ENCODE measurements around the gene ANG.
"Not testable (repeated sequence)": the region's sequence is repeated elsewhere in the genome, so short reads cannot be mapped to it uniquely, and the experiment has no call there.

The ANG gene

GRCh38 chr14:20723488-20723887, 34.9 kb downstream of the ANG start:
- H2AFZ ChIP-seq (ENCODE audit: low read depth, low read length) = no peak overlapping the region
- H3K14ac ChIP-seq (ENCODE audit: low read length in 2 of 2) = no peak overlapping the region

GRCh38 chr14:20726121-20726520, 37.6 kb downstream of the ANG start:
- not testable (repeated sequence) for H2BK12ac ChIP-seq (ENCODE audit: low read length in 2 of 2); H4K8ac ChIP-seq (ENCODE audit: low read length); H3K4me3 ChIP-seq (ENCODE audit: insufficient read depth in 1 of 2, low read depth in 1 of 2, low read length in 2 of 2); H3K9me3 ChIP-seq (ENCODE audit: control insufficient read depth, low read length); H3K36me3 ChIP-seq (ENCODE audit: control insufficient read depth in 1 of 2, insufficient read depth in 2 of 2, low read depth in 1 of 2, low read length in 2 of 2); H2BK120ac ChIP-seq (ENCODE audit: low read depth, low read length); H2BK15ac ChIP-seq (ENCODE audit: low read depth, poor library complexity, severe bottlenecking); H3K4me1 ChIP-seq (ENCODE audit: control insufficient read depth, insufficient read depth, low read depth, low read length); H3K79me1 ChIP-seq (replicated peaks; ENCODE audit: low read length, poor library complexity, severe bottlenecking); H2AK5ac ChIP-seq (ENCODE audit: low read length, severe bottlenecking); H2BK5ac ChIP-seq (ENCODE audit: low read depth, low read length, poor library complexity, severe bottlenecking); H3K9ac ChIP-seq (ENCODE audit: low read length); H3K4me2 ChIP-seq (ENCODE audit: low read length, poor library complexity, severe bottlenecking); H4K91ac ChIP-seq (ENCODE audit: low read length); H3K14ac ChIP-seq (ENCODE audit: low read length in 2 of 2); H2AFZ ChIP-seq (ENCODE audit: low read depth, low read length); H3K27ac ChIP-seq (ENCODE audit: low read length, poor library complexity, severe bottlenecking); H3K23ac ChIP-seq (ENCODE audit: low read length in 2 of 2); H3K18ac ChIP-seq (ENCODE audit: low read depth in 1 of 2, low read length in 2 of 2); DNase-seq; H3K4ac ChIP-seq (ENCODE audit: low read depth in 1 of 2, low read length in 2 of 2)
- H3K27me3 ChIP-seq (ENCODE audit: control insufficient read depth in 1 of 2, insufficient read depth in 1 of 2, low read length in 2 of 2) = peaks cover 3 to 58% of the 10 kb centered on the region in 2 experiments
- 95% methylated on average over 2 of the region's 3 CpGs for WGBS

More at GRCh38 chr14:20723488-20723887, 34.9 kb downstream of the ANG start:
- Histone ChIP-seq H3K18ac (ENCODE audit: low read depth in 1 of 2, low read length in 2 of 2) (no peak overlapping the region), H3K23ac (ENCODE audit: low read length in 2 of 2) (no peak overlapping the region), H3K27me3 (ENCODE audit: control insufficient read depth in 1 of 2, insufficient read depth in 1 of 2, low read length in 2 of 2) (peaks cover 3 to 58% of the 10 kb centered on the region in 2 experiments), H3K27ac (ENCODE audit: low read length, poor library complexity, severe bottlenecking) (no peak overlapping the region), H3K4me1 (ENCODE audit: control insufficient read depth, insufficient read depth, low read depth, low read length) (no peaks in the 10 kb centered on the region), H3K4me2 (ENCODE audit: low read length, poor library complexity, severe bottlenecking) (no peak overlapping the region), H2BK120ac (ENCODE audit: low read depth, low read length) (no peak overlapping the region), H3K9me3 (ENCODE audit: control insufficient read depth, low read length) (no peaks in the 10 kb centered on the region), H3K9ac (ENCODE audit: low read length) (peak overlapping the region; percentile 71), H4K91ac (ENCODE audit: low read length) (no peak overlapping the region), H3K79me1 (replicated peaks; ENCODE audit: low read length, poor library complexity, severe bottlenecking) (no peaks in the 10 kb centered on the region), H3K4me3 (ENCODE audit: insufficient read depth in 1 of 2, low read depth in 1 of 2, low read length in 2 of 2) (peak overlapping the region in 1 of 2 experiments; percentile 76), H4K8ac (ENCODE audit: low read length) (no peak overlapping the region), H2AK5ac (ENCODE audit: low read length, severe bottlenecking) (no peak overlapping the region), H3K36me3 (ENCODE audit: control insufficient read depth in 1 of 2, insufficient read depth in 2 of 2, low read depth in 1 of 2, low read length in 2 of 2) (no peaks in the 10 kb centered on the region), H2BK15ac (ENCODE audit: low read depth, poor library complexity, severe bottlenecking) (no peak overlapping the region), H2BK12ac (ENCODE audit: low read length in 2 of 2) (no peak overlapping the region), H3K4ac (ENCODE audit: low read depth in 1 of 2, low read length in 2 of 2) (no peak overlapping the region), H2BK5ac (ENCODE audit: low read depth, low read length, poor library complexity, severe bottlenecking) (no peak overlapping the region)
- no peak for DNase-seq
- 92% methylated on average over 28 of the region's 28 CpGs for WGBS

GRCh38 chr14:20726531-20726930, 38.0 kb downstream of the ANG start:
- Histone ChIP-seq H3K36me3 (ENCODE audit: control insufficient read depth in 1 of 2, insufficient read depth in 2 of 2, low read depth in 1 of 2, low read length in 2 of 2) (no peaks in the 10 kb centered on the region), H3K4ac (ENCODE audit: low read depth in 1 of 2, low read length in 2 of 2) (no peak overlapping the region), H2BK120ac (ENCODE audit: low read depth, low read length) (no peak overlapping the region), H3K14ac (ENCODE audit: low read length in 2 of 2) (no peak overlapping the region), H4K8ac (ENCODE audit: low read length) (no peak overlapping the region), H3K4me3 (ENCODE audit: insufficient read depth in 1 of 2, low read depth in 1 of 2, low read length in 2 of 2) (no peak overlapping the region), H3K27me3 (ENCODE audit: control insufficient read depth in 1 of 2, insufficient read depth in 1 of 2, low read length in 2 of 2) (peaks cover 3 to 54% of the 10 kb centered on the region in 2 experiments), H3K9me3 (ENCODE audit: control insufficient read depth, low read length) (no peaks in the 10 kb centered on the region), H4K91ac (ENCODE audit: low read length) (no peak overlapping the region), H2AFZ (ENCODE audit: low read depth, low read length) (no peak overlapping the region), H3K4me2 (ENCODE audit: low read length, poor library complexity, severe bottlenecking) (no peak overlapping the region), H3K18ac (ENCODE audit: low read depth in 1 of 2, low read length in 2 of 2) (no peak overlapping the region), H2AK5ac (ENCODE audit: low read length, severe bottlenecking) (no peak overlapping the region), H3K9ac (ENCODE audit: low read length) (no peak overlapping the region), H3K4me1 (ENCODE audit: control insufficient read depth, insufficient read depth, low read depth, low read length) (no peaks in the 10 kb centered on the region), H3K23ac (ENCODE audit: low read length in 2 of 2) (no peak overlapping the region), H2BK15ac (ENCODE audit: low read depth, poor library complexity, severe bottlenecking) (no peak overlapping the region), H2BK5ac (ENCODE audit: low read depth, low read length, poor library complexity, severe bottlenecking) (no peak overlapping the region), H2BK12ac (ENCODE audit: low read length in 2 of 2) (no peak overlapping the region), H3K27ac (ENCODE audit: low read length, poor library complexity, severe bottlenecking) (no peak overlapping the region), H3K79me1 (replicated peaks; ENCODE audit: low read length, poor library complexity, severe bottlenecking) (no peaks in the 10 kb centered on the region)
- WGBS = 44% methylated on average over 1 of the region's 1 CpG
- no peak for DNase-seq

GRCh38 chr14:20730891-20731290, 42.3 kb downstream of the ANG start:
- H3K4me3 ChIP-seq (ENCODE audit: insufficient read depth in 1 of 2, low read depth in 1 of 2, low read length in 2 of 2) = no peak overlapping the region
- peaks cover 3 to 34% of the 10 kb centered on the region in 2 experiments for H3K27me3 ChIP-seq (ENCODE audit: control insufficient read depth in 1 of 2, insufficient read depth in 1 of 2, low read length in 2 of 2)
- H2BK15ac ChIP-seq (ENCODE audit: low read depth, poor library complexity, severe bottlenecking) = no peak overlapping the region
- no peak overlapping the region for H4K91ac ChIP-seq (ENCODE audit: low read length)
- H3K9ac ChIP-seq (ENCODE audit: low read length) = no peak overlapping the region
- no peaks in the 10 kb centered on the region for H3K79me1 ChIP-seq (replicated peaks; ENCODE audit: low read length, poor library complexity, severe bottlenecking)
- no peak overlapping the region for H3K4ac ChIP-seq (ENCODE audit: low read depth in 1 of 2, low read length in 2 of 2)
- no peak for DNase-seq
- no peak overlapping the region for H2BK120ac ChIP-seq (ENCODE audit: low read depth, low read length)
- 86% methylated on average over 6 of the region's 6 CpGs for WGBS
- H3K14ac ChIP-seq (ENCODE audit: low read length in 2 of 2) = no peak overlapping the region
- H3K18ac ChIP-seq (ENCODE audit: low read depth in 1 of 2, low read length in 2 of 2) = no peak overlapping the region
- no peak overlapping the region for H3K27ac ChIP-seq (ENCODE audit: low read length, poor library complexity, severe bottlenecking)
- no peak overlapping the region for H2AK5ac ChIP-seq (ENCODE audit: low read length, severe bottlenecking)
- no peak overlapping the region for H2AFZ ChIP-seq (ENCODE audit: low read depth, low read length)
- no peak overlapping the region for H3K23ac ChIP-seq (ENCODE audit: low read length in 2 of 2)
- no peak overlapping the region for H4K8ac ChIP-seq (ENCODE audit: low read length)
- H3K4me1 ChIP-seq (ENCODE audit: control insufficient read depth, insufficient read depth, low read depth, low read length) = no peaks in the 10 kb centered on the region
- H2BK5ac ChIP-seq (ENCODE audit: low read depth, low read length, poor library complexity, severe bottlenecking) = no peak overlapping the region
- H3K4me2 ChIP-seq (ENCODE audit: low read length, poor library complexity, severe bottlenecking) = no peak overlapping the region
- no peak overlapping the region for H2BK12ac ChIP-seq (ENCODE audit: low read length in 2 of 2)
- H3K9me3 ChIP-seq (ENCODE audit: control insufficient read depth, low read length) = no peaks in the 10 kb centered on the region
- no peaks in the 10 kb centered on the region for H3K36me3 ChIP-seq (ENCODE audit: control insufficient read depth in 1 of 2, insufficient read depth in 2 of 2, low read depth in 1 of 2, low read length in 2 of 2)
